Hair follicular keratinocyte (primary cell): Measurements from ENCODE around the gene GPR68. TPM values are rescaled to one million over a fixed set of nuclear protein-coding genes. Genes with fewer than 3 reads are reported as not detected.

Experiments
- total RNA-seq: library from RNA; depleted of rRNA; stranded (reverse); fragments of >200 nt; gene quantifications from 2 replicates; pipeline ENCODE4 v1.2.3, GENCODE V29; 2015

Gene GPR68, protein sequence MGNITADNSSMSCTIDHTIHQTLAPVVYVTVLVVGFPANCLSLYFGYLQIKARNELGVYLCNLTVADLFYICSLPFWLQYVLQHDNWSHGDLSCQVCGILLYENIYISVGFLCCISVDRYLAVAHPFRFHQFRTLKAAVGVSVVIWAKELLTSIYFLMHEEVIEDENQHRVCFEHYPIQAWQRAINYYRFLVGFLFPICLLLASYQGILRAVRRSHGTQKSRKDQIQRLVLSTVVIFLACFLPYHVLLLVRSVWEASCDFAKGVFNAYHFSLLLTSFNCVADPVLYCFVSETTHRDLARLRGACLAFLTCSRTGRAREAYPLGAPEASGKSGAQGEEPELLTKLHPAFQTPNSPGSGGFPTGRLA
- 5.0 and 5.4 TPM in 2 replicates for total RNA-seq

DNA sequence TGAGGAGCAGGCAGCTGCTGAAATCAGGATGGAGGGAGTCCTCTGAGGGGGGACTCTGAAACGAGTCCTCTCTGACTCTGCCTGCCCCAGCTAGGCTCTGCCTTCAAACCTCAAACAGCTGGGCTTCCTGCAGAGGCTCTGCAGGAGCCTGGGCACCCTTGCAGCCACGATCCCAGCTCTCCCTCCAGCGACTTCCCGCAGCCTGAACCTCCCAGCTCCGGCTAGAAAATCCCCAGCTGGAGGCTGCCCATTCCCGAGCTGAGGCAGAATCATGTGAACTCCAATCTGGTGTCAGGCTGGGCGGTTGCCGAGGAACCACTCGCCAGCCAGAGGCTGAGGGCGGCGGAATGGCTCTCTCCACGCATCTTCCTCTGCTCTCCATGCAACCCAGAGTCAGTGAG lies at the start of gene GPR68:
GPR68 (minus strand) TSS at position 204 of the 401 bp plus-strand sequence. CDS start 9,654 bp downstream, outside the sequence.

Other genes with a start within 250 kb of the GPR68 start
- gene RPS6KA5, start 184.1 kb downstream of the GPR68 start, total RNA-seq = 1.6 and 2.6 TPM in 2 replicates
- 22.1 and 27.6 TPM in 2 replicates for gene DGLUCY, start 130.6 kb downstream of the GPR68 start, total RNA-seq
- gene CCDC88C, start 173.1 kb upstream of the GPR68 start, total RNA-seq = 0.86 and 2.3 TPM in 2 replicates